BLaER1 (cell line): ENCODE results near the gene SPRED2.
A peak's percentile ranks its signal among the peaks of the same experiment; 100 is the strongest.

Experiments used
- H3K27ac ChIP-seq: shearing (Covaris generic); formaldehyde crosslinking; 2 replicates; pipeline ENCODE4 v1.8.1; 2022
- H3K27me3 ChIP-seq: shearing (Covaris generic); formaldehyde crosslinking; 2 replicates; pipeline ENCODE4 v1.8.1; 2022
- H3K36me3 ChIP-seq: shearing (Covaris generic); formaldehyde crosslinking; 2 replicates; pipeline ENCODE4 v1.8.1; 2022
- H3K4me1 ChIP-seq: shearing (Covaris generic); formaldehyde crosslinking; 2 replicates; pipeline ENCODE4 v1.8.1; 2022
- H3K4me2 ChIP-seq: shearing (Covaris generic); formaldehyde crosslinking; 2 replicates; pipeline ENCODE4 v1.8.1; 2022
- H3K4me3 ChIP-seq: shearing (Covaris generic); formaldehyde crosslinking; 2 replicates; pipeline ENCODE4 v1.8.1; 2022
- H3K9ac ChIP-seq: shearing (Covaris generic); formaldehyde crosslinking; 2 replicates; pipeline ENCODE4 v1.8.1; 2022
- H3K9me3 ChIP-seq: shearing (Covaris generic); formaldehyde crosslinking; 2 replicates; pipeline ENCODE4 v1.8.1; 2022
- H4K20me1 ChIP-seq: shearing (Covaris generic); formaldehyde crosslinking; 2 replicates; pipeline ENCODE4 v1.8.1; 2022
- Cebpa-rat ChIP-seq: shearing (Covaris generic); IDR thresholded peaks from 2 replicates; pipeline ENCODE4 v1.8.1; 2022

Gene SPRED2

GRCh38 chr2:65389476-65389875 is 42.9 kb downstream of the SPRED2 start:
- Histone ChIP-seq H3K4me1 (peaks cover 49% of the 10 kb centered on the region), H3K9ac (no peak overlapping the region), H3K4me3 (no peak overlapping the region), H3K9me3 (no peaks in the 10 kb centered on the region), H4K20me1 (peaks cover 96% of the 10 kb centered on the region), H3K27me3 (no peaks in the 10 kb centered on the region), H3K36me3 (no peaks in the 10 kb centered on the region), H3K4me2 (peak overlapping the region; percentile 21; the same call in 1 of the 2 replicates), H3K27ac (no peak overlapping the region)
- TF ChIP-seq Cebpa-rat, result no peak

DNA sequence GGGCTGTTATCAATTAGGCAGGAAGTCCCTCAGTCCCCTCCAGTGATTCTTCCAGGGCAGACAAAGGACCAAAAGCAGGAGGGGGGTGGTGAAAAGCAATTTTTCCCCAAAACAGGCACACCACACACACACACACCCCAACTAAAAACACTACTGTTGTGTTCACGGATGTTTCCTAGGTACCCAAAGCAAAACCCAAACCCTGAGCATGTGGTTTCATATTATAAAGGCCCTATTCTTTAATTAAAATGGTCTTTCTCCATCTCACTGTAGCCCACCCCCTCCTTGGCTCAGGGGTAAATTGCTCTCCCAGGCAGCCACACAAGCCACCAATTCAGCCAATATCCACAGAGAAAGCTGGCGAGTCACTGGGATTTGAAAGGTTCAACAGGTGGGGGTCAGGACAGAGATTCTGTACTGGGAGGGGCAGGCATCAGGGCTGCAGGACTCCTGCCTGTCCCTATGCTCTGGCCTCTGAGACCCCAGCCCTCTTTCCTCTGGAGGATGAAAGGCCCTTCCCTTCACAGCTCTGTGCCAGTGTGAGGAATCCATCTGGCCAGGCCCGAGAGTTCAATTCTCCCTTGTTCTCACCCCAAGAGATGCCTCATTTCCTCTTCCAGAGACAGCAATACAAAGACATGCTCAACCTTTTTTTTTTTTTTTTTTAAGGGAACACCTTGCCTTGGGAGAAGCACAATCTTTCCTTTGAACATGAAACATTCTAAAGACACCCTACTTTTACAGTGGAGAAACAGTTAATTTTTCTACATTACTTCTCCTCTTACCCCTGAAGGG is 43.6 kb downstream of the SPRED2 start:
- no peaks in the 10 kb centered on the region for H3K9me3 ChIP-seq
- no peaks in the 10 kb centered on the region for H3K27me3 ChIP-seq
- H3K36me3 ChIP-seq, result no peaks in the 10 kb centered on the region
- H3K27ac ChIP-seq, result no peak overlapping the region
- peak overlapping the region; percentile 21; the same call in 1 of the 2 replicates for H3K4me2 ChIP-seq
- H4K20me1 ChIP-seq, result peaks cover 96% of the 10 kb centered on the region
- TF ChIP-seq Cebpa-rat, result no peak
- H3K4me3 ChIP-seq, result no peak overlapping the region
- no peak overlapping the region for H3K9ac ChIP-seq
- H3K4me1 ChIP-seq, result peaks cover 55% of the 10 kb centered on the region

DNA sequence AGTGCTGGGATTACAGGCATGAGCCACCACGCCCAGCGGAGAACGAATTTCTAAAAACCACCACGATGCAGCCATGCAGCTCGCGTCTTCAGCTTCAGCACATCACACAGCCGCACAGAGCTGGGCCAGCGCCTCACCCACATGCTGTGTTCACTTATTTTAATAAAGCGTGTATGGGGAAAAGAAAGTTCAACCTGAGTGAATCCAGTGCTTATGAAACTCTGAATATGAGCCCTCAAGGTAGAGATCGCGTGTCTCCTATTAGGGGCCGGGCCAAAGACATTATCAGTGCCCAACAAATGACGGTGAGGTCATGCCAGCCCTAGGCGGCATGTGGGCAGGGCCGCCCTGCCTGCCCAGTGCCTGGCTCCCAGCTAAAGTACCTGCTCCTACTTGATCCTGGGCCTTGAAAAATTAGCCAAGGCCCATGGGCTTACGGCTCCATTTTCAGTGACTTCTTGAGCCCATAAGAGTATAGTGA is 44.3 kb downstream of the SPRED2 start:
- peaks cover 96% of the 10 kb centered on the region for H4K20me1 ChIP-seq
- no peak overlapping the region for H3K27ac ChIP-seq
- no peak overlapping the region for H3K4me2 ChIP-seq
- no peak overlapping the region for H3K9ac ChIP-seq
- H3K4me3 ChIP-seq, result no peak overlapping the region
- H3K9me3 ChIP-seq, result no peaks in the 10 kb centered on the region
- H3K4me1 ChIP-seq, result peaks cover 62% of the 10 kb centered on the region
- TF ChIP-seq Cebpa-rat, result no peak
- no peaks in the 10 kb centered on the region for H3K36me3 ChIP-seq
- no peaks in the 10 kb centered on the region for H3K27me3 ChIP-seq

DNA sequence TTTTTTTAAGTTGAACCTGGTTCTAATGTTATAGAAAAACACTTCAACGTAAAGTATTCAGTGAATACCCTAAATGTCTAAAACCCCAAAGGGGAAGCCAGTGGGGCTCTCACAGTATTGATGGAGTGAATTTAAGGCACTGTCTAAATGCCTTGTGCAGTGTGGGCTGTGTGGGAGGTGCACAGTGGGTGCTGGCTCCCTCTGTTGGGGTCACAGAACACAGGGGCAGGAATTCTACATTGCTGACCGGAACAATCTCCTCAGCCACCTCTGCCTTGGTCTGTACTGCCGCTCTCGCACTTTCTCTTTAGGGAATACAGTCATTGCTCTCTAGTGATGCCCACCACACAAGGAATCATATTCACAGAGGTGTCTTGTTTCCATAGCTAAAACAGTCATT is 45.4 kb downstream of the SPRED2 start:
- no peaks in the 10 kb centered on the region for H3K9me3 ChIP-seq
- no peak overlapping the region for H3K4me3 ChIP-seq
- H3K27ac ChIP-seq, result no peak overlapping the region
- H3K9ac ChIP-seq, result no peak overlapping the region
- H3K4me2 ChIP-seq, result no peak overlapping the region
- no peaks in the 10 kb centered on the region for H3K27me3 ChIP-seq
- TF ChIP-seq Cebpa-rat, result no peak
- H3K36me3 ChIP-seq, result no peaks in the 10 kb centered on the region
- H4K20me1 ChIP-seq, result peaks cover 96% of the 10 kb centered on the region
- H3K4me1 ChIP-seq, result peaks cover 73% of the 10 kb centered on the region

- no peaks in the 10 kb centered on the region for H3K27me3 ChIP-seq
- TF ChIP-seq Cebpa-rat, result no peak
- no peak overlapping the region for H3K27ac ChIP-seq
- H3K4me1 ChIP-seq, result peaks cover 80% of the 10 kb centered on the region
- H3K9ac ChIP-seq, result no peak overlapping the region
- H3K36me3 ChIP-seq, result no peaks in the 10 kb centered on the region
- no peaks in the 10 kb centered on the region for H3K9me3 ChIP-seq
- peaks cover 97% of the 10 kb centered on the region for H4K20me1 ChIP-seq
- H3K4me2 ChIP-seq, result no peak overlapping the region
- H3K4me3 ChIP-seq, result no peak overlapping the region
Measured at GRCh38 chr2:65386344-65386743, 46.1 kb downstream of the SPRED2 start.

- Histone ChIP-seq H3K36me3 (no peaks in the 10 kb centered on the region), H3K9me3 (no peaks in the 10 kb centered on the region), H4K20me1 (peaks cover 91% of the 10 kb centered on the region), H3K27me3 (no peaks in the 10 kb centered on the region), H3K4me3 (no peak overlapping the region), H3K4me2 (peak overlapping the region; percentile 70), H3K27ac (peak overlapping the region; percentile 50; the same call in 1 of the 2 replicates), H3K9ac (peak overlapping the region; percentile 36), H3K4me1 (peaks cover 80% of the 10 kb centered on the region)
- no peak for TF ChIP-seq Cebpa-rat
Measured at GRCh38 chr2:65383541-65384488, 48.6 kb downstream of the SPRED2 start.

GRCh38 chr2:65382776-65383357 is 49.5 kb downstream of the SPRED2 start:
- peak overlapping the region; percentile 70 for H3K4me2 ChIP-seq
- peaks cover 91% of the 10 kb centered on the region for H4K20me1 ChIP-seq
- H3K4me3 ChIP-seq, result no peak overlapping the region
- peak overlapping the region; percentile 50; the same call in 1 of the 2 replicates for H3K27ac ChIP-seq
- peaks cover 83% of the 10 kb centered on the region for H3K4me1 ChIP-seq
- no peaks in the 10 kb centered on the region for H3K36me3 ChIP-seq
- TF ChIP-seq Cebpa-rat, result no peak
- H3K27me3 ChIP-seq, result no peaks in the 10 kb centered on the region
- H3K9ac ChIP-seq, result no peak overlapping the region
- no peaks in the 10 kb centered on the region for H3K9me3 ChIP-seq

- H4K20me1 ChIP-seq, result peaks cover 93% of the 10 kb centered on the region
- H3K4me1 ChIP-seq, result peaks cover 89% of the 10 kb centered on the region
- no peak for TF ChIP-seq Cebpa-rat
- no peak overlapping the region for H3K27ac ChIP-seq
- no peaks in the 10 kb centered on the region for H3K9me3 ChIP-seq
- H3K4me3 ChIP-seq, result no peak overlapping the region
- H3K4me2 ChIP-seq, result peak overlapping the region; percentile 70
- no peaks in the 10 kb centered on the region for H3K36me3 ChIP-seq
- no peaks in the 10 kb centered on the region for H3K27me3 ChIP-seq
- no peak overlapping the region for H3K9ac ChIP-seq
Measured at GRCh38 chr2:65382323-65382722, 50.1 kb downstream of the SPRED2 start.

DNA sequence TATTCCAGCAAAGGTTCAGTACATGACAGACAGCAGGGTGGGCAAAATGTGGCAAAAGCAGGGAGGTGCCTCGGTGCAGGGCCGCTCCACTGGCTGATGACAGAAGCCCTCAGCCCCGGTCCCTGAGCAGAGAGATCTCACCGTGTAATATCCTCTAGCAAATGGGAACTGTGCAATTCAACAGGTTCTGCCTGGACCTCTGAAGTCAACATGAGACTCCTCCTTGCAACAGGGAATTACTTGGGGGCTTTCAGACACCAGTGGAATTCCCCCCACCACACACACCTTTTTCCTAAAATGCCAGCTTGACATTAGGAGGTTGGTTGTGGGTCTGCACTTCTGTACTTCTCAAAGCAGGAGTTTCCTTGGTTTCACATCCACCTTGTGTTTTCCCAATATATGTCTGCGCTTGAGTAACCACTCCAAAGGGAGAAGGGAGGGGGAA is 50.8 kb downstream of the SPRED2 start:
- Histone ChIP-seq H3K27ac (no peak overlapping the region), H3K36me3 (no peaks in the 10 kb centered on the region), H3K4me3 (no peak overlapping the region), H3K9me3 (no peaks in the 10 kb centered on the region), H4K20me1 (peaks cover 89% of the 10 kb centered on the region), H3K4me2 (peak overlapping the region; percentile 70), H3K4me1 (peaks cover 92% of the 10 kb centered on the region), H3K9ac (no peak overlapping the region), H3K27me3 (no peaks in the 10 kb centered on the region)
- no peak for TF ChIP-seq Cebpa-rat
